Muscle layer of colon (tissue), 2 donors: ENCODE results near the gene MAPK14.
"Not testable (repeated sequence)": the region's sequence is repeated elsewhere in the genome, so short reads cannot be mapped to it uniquely, and the experiment has no call there.

ENCODE experiments used
- H3K27ac ChIP-seq: one replicate; pipeline ENCODE4 v1.7.0; 2013; ENCODE audit warnings: low read depth, mild to moderate bottlenecking, low read length, moderate library complexity
- H3K27me3 ChIP-seq, 2 donors: one replicate each; pipeline ENCODE4 v1.7.0; 2013; ENCODE audit warnings: low read length in 2 of 2, mild to moderate bottlenecking in 2 of 2; ENCODE audit not compliant: insufficient read depth in 2 of 2, control insufficient read depth in 1 of 2
- H3K36me3 ChIP-seq: one replicate; pipeline ENCODE4 v1.7.0; 2013; ENCODE audit warnings: mild to moderate bottlenecking, low read length; ENCODE audit not compliant: insufficient read depth
- H3K4me1 ChIP-seq: one replicate; pipeline ENCODE4 v1.7.0; 2013; ENCODE audit warnings: mild to moderate bottlenecking, low read length; ENCODE audit not compliant: insufficient read depth
- H3K4me3 ChIP-seq, 2 donors: one replicate each; pipeline ENCODE4 v1.7.0; 2013; ENCODE audit warnings: low read length in 2 of 2, low read depth in 1 of 2, mild to moderate bottlenecking in 1 of 2, moderate library complexity in 1 of 2
- H3K9ac ChIP-seq: one replicate; pipeline ENCODE4 v1.7.0; 2013; ENCODE audit warnings: low read length
- H3K9me3 ChIP-seq: one replicate; pipeline ENCODE4 v1.7.0; 2013; ENCODE audit warnings: mild to moderate bottlenecking, low read length
- donor health status: abdominal sarcoma.
- donor health status: Adenocarcinoma of cecum.

Gene MAPK14

DNA sequence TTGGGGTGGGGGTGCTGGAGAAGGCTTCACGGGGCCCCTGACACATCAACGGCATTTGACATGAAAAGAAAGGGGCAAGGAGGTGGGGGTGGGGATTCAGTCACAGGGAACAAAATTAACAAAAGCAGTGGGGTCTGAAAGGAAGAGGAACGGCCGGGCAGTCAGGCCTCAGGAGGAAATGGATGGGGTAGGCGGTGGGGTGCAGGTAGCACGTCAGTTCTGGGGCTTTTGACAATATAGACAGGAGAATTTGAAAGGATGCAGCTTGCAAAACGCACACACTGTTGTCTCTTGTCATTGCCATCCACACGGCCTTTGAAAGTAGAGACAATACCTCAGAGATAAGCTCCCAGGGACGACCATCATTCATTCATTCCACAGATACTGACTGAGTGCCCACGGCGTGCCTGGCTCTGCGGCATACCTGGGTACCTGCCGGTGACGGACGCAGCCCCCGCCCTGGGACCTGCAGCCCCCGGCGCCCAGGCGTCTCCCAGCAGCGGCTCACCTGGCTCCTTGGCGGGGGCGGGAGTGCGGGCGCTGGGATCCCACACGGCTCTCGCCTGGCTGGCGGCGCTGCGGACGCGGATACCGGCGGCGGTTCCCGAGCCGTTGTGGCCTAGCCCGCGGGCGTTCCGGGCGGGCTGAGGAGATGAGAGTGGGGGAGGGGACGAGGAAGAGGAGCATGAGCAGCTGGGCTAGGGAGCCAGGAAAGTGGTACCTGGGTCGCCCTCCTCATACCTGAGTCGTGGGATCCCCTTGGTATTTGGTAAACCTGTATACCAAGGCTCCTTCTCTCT lies 3.4 kb upstream of the MAPK14 start, which contains the start of gene SLC26A8:
Gene SLC26A8, minus strand, starts transcription at position 646 of the 800 bp plus-strand sequence. CDS start 4,934 bp downstream, outside the sequence.
- no peak within 1 kb of the TSS for H3K27ac ChIP-seq
- no peaks in the 10 kb centered on the region for H3K36me3 ChIP-seq
- no peak within 1 kb of the TSS for H3K4me3 ChIP-seq
- H3K9ac ChIP-seq: no peak within 1 kb of the TSS
- H3K27me3 ChIP-seq: peaks cover 6 to 11% of the 10 kb centered on the region in 2 donors
- no peaks in the 10 kb centered on the region for H3K9me3 ChIP-seq
- H3K4me1 ChIP-seq: no peaks in the 10 kb centered on the region

- H3K4me1 ChIP-seq: peaks cover 4% of the 10 kb centered on the region
- H3K27ac ChIP-seq: no peak overlapping the region
Observed at GRCh38 chr6:36025260-36025931, 2.2 kb upstream of the MAPK14 start.

GRCh38 chr6:36025932-36026327 lies 1.7 kb upstream of the MAPK14 start:
- H3K27me3 ChIP-seq: peaks cover 4 to 11% of the 10 kb centered on the region in 2 donors
- H3K9me3 ChIP-seq: no peaks in the 10 kb centered on the region
- no peak overlapping the region for H3K9ac ChIP-seq
- no peaks in the 10 kb centered on the region for H3K36me3 ChIP-seq
- H3K4me3 ChIP-seq: no peak overlapping the region
- no peak overlapping the region for H3K27ac ChIP-seq
- peaks cover 4% of the 10 kb centered on the region for H3K4me1 ChIP-seq

More at GRCh38 chr6:36025260-36025931, 2.2 kb upstream of the MAPK14 start:
- Histone ChIP-seq H3K36me3 (no peaks in the 10 kb centered on the region), H3K4me3 (no peak overlapping the region), H3K27me3 (peaks cover 6 to 11% of the 10 kb centered on the region in 2 donors), H3K9ac (no peak overlapping the region), H3K9me3 (no peaks in the 10 kb centered on the region)

GRCh38 chr6:36028088-36028876 lies 674 bp downstream of the MAPK14 start:
- Histone ChIP-seq H3K27ac (peak overlapping the region; percentile 98), H3K9me3 (no peaks in the 10 kb centered on the region), H3K36me3 (no peaks in the 10 kb centered on the region), H3K4me3 (peak overlapping the region; percentile 95 to 98), H3K4me1 (peaks cover 10% of the 10 kb centered on the region), H3K27me3 (peaks cover 0 to 11% of the 10 kb centered on the region in 2 donors), H3K9ac (peak overlapping the region; percentile 92)

DNA sequence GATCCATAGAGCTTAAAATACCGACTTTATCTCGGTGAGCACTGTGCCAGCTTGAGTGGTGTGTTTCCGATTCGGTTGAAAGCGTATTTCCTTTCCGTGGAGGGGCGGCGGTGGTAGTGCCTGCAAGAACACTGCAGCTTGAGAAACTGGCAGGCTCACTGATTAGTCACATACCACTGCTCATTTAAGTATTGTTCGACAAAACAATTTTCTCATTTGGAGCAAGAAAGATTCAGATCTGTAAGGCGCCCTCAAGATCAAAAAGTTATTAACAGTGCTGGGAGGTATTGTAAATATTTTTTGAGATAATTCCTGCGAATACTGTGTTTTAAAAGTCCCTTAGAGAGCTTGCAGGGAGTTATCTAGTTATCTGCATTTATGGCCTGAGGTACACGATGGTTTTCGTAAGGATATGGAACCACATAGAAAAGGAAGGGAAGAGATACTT lies 1.3 kb downstream of the MAPK14 start:
- Histone ChIP-seq H3K27me3 (peaks cover 0 to 8% of the 10 kb centered on the region in 2 donors), H3K27ac (peak overlapping the region; percentile 98), H3K4me1 (peaks cover 15% of the 10 kb centered on the region), H3K9me3 (no peaks in the 10 kb centered on the region), H3K9ac (peak overlapping the region; percentile 92), H3K36me3 (no peaks in the 10 kb centered on the region), H3K4me3 (peak overlapping the region; percentile 95 to 98)

DNA sequence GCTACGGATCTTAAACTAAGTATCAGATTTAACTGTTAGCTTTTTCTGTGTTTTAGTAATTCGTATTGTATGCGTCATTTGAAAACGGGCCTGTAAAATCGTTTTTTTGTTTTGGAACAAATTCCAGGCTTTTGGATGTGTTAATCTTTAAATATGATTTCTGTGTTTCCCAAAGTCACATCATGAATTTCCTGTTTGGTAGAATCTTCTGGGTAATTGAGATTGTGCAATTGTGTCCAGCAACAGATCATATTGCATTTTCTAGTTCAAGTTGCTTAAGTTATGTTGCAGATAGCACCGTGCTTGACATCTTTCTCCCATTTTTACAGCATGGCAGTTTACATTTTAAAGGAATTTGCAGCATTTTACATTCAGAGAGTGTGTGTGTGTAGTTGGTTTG lies 1.9 kb downstream of the MAPK14 start:
- H3K9ac ChIP-seq: peak overlapping the region; percentile 92
- H3K36me3 ChIP-seq: no peaks in the 10 kb centered on the region
- peak overlapping the region; percentile 98 for H3K27ac ChIP-seq
- H3K27me3 ChIP-seq: peaks cover 0 to 2% of the 10 kb centered on the region in 2 donors
- H3K9me3 ChIP-seq: no peaks in the 10 kb centered on the region
- peak overlapping the region; percentile 11 to 95 for H3K4me3 ChIP-seq
- peaks cover 21% of the 10 kb centered on the region for H3K4me1 ChIP-seq

GRCh38 chr6:36032261-36032660 lies 4.7 kb downstream of the MAPK14 start:
- Histone ChIP-seq H3K9ac (no peak overlapping the region), H3K9me3 (no peaks in the 10 kb centered on the region), H3K27ac (no peak overlapping the region), H3K4me1 (peaks cover 33% of the 10 kb centered on the region), H3K4me3 (no peak overlapping the region), H3K27me3 (no peaks in the 10 kb centered on the region), H3K36me3 (no peaks in the 10 kb centered on the region)

GRCh38 chr6:36033144-36033543 lies 5.5 kb downstream of the MAPK14 start:
- H3K9me3 ChIP-seq, H3K9ac ChIP-seq, H3K27ac ChIP-seq, H3K27me3 ChIP-seq, H3K36me3 ChIP-seq, H3K4me3 ChIP-seq: not testable (repeated sequence)
- peaks cover 42% of the 10 kb centered on the region for H3K4me1 ChIP-seq

- no peaks in the 10 kb centered on the region for H3K27me3 ChIP-seq
- no peaks in the 10 kb centered on the region for H3K36me3 ChIP-seq
- H3K27ac ChIP-seq: peak overlapping the region; percentile 37
- no peak overlapping the region for H3K4me3 ChIP-seq
- no peak overlapping the region for H3K9ac ChIP-seq
- no peaks in the 10 kb centered on the region for H3K9me3 ChIP-seq
- H3K4me1 ChIP-seq: peaks cover 50% of the 10 kb centered on the region
Observed at GRCh38 chr6:36033935-36034334, 6.3 kb downstream of the MAPK14 start.

DNA sequence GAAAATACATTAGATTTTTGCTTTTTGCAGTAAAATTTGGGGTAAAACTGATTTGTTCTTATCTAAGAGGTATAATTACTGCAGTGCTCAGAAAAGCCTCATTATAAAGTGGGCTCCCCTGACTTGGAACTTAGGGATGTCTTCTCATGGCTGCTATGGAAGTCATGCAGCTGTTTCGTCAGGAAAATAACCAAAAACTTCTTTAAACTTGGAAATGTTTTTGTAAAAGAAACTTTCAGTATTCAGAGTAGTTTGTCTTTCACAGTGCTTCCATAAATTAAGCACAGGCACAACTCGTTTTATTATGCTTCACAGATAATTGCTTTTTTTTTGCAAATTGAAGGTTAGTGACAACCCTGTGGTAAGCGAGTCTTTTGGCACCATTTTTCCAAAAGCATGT lies 6.8 kb downstream of the MAPK14 start:
- Histone ChIP-seq H3K27me3 (no peaks in the 10 kb centered on the region), H3K4me3 (no peak overlapping the region), H3K4me1 (peaks cover 55% of the 10 kb centered on the region), H3K9ac (no peak overlapping the region), H3K27ac (no peak overlapping the region), H3K9me3 (no peaks in the 10 kb centered on the region), H3K36me3 (no peaks in the 10 kb centered on the region)

- H3K9me3 ChIP-seq: no peaks in the 10 kb centered on the region
- no peak overlapping the region for H3K4me3 ChIP-seq
- H3K36me3 ChIP-seq: no peaks in the 10 kb centered on the region
- no peak overlapping the region for H3K9ac ChIP-seq
- H3K27me3 ChIP-seq: no peaks in the 10 kb centered on the region
- H3K27ac ChIP-seq: no peak overlapping the region
- H3K4me1 ChIP-seq: peaks cover 58% of the 10 kb centered on the region
Observed at GRCh38 chr6:36035225-36035624, 7.6 kb downstream of the MAPK14 start.
